IMR-90 (cell line): ENCODE results near the gene EEPD1. TPM values are rescaled to one million over a fixed set of nuclear protein-coding genes. Genes with fewer than 3 reads are reported as not detected.

ENCODE experiments used
- ATAC-seq: fragments of 200-7000 bp; cut with Tn5 transposase; 2 replicates; pipeline ENCODE4 v1.9.1; 2020; ENCODE audit warnings: low read depth, mild to moderate bottlenecking, moderate library complexity
- BruUV-seq: library from RNA; stranded (reverse); fragments of 400-500 nt; replicated peaks from 2 replicates; lab custom pipeline; 2021; lab: Mats Ljungman, UMichigan
- CTCF ChIA-PET: fragments of 300-600 bp; formaldehyde crosslinking; extraction: SDS; loops from one replicate; lab custom pipeline; 2021; ENCODE audit warnings: antibody characterized with exemption; lab: Yijun Ruan, JAX
- POLR2A ChIA-PET: fragments of 300-600 bp; sonication (Branson Sonifier 250); formaldehyde crosslinking; loops from one replicate; lab custom pipeline; 2022; ENCODE audit warnings: antibody characterized with exemption; ENCODE audit not compliant: unreplicated experiment; lab: Charles Lee
- DNase-seq: peaks from one replicate; pipeline ENCODE4 v3.0.0; 2013
- H2AFZ ChIP-seq: replicated peaks from 2 replicates; pipeline ENCODE3; 2013; ENCODE audit warnings: low read length, mild to moderate bottlenecking; ENCODE audit not compliant: poor library complexity
- H2AK5ac ChIP-seq: 2 replicates; pipeline ENCODE4 v1.6.1; 2013; ENCODE audit warnings: low read depth, low read length, inconsistent platforms
- H2AK9ac ChIP-seq: replicated peaks from 2 replicates; pipeline ENCODE3; 2013; ENCODE audit warnings: mild to moderate bottlenecking, low read depth, low read length, moderate library complexity; ENCODE audit not compliant: poor library complexity
- H2BK120ac ChIP-seq: 2 replicates; pipeline ENCODE4 v1.6.1; 2013; ENCODE audit warnings: low read depth, low read length, inconsistent platforms
- H2BK15ac ChIP-seq: 3 replicates; pipeline ENCODE4 v1.6.1; 2013; ENCODE audit warnings: low read depth, low read length, inconsistent platforms
- H2BK20ac ChIP-seq: 2 replicates; pipeline ENCODE4 v1.6.1; 2013; ENCODE audit warnings: low read depth, mild to moderate bottlenecking, inconsistent platforms, low read length, moderate library complexity
- H2BK5ac ChIP-seq: 2 replicates; pipeline ENCODE4 v1.6.1; 2013; ENCODE audit warnings: mild to moderate bottlenecking, low read depth, low read length, inconsistent platforms; ENCODE audit not compliant: poor library complexity, severe bottlenecking
- H3K14ac ChIP-seq: replicated peaks from 2 replicates; pipeline ENCODE4 v1.6.1; 2013; ENCODE audit warnings: low read depth, low read length, inconsistent platforms
- H3K18ac ChIP-seq: 2 replicates; pipeline ENCODE4 v1.6.1; 2013; ENCODE audit warnings: low read depth, low read length, control low read depth
- H3K23ac ChIP-seq: 2 replicates; pipeline ENCODE4 v1.6.1; 2013; ENCODE audit warnings: low read depth, low read length, inconsistent platforms
- H3K27ac ChIP-seq: 2 replicates; pipeline ENCODE4 v1.5.1; 2013; ENCODE audit warnings: mild to moderate bottlenecking, control low read depth, low read length; ENCODE audit not compliant: insufficient read depth
- H3K27me3 ChIP-seq: 2 replicates; pipeline ENCODE4 v1.6.1; 2013; ENCODE audit warnings: low read length; ENCODE audit not compliant: control insufficient read depth, insufficient read depth
- H3K36me3 ChIP-seq: 2 replicates; pipeline ENCODE4 v1.6.1; 2013; ENCODE audit warnings: low read length, mixed read lengths; ENCODE audit not compliant: control insufficient read depth, insufficient read depth
- H3K4ac ChIP-seq: 2 replicates; pipeline ENCODE4 v1.6.1; 2013; ENCODE audit warnings: low read depth, low read length, inconsistent platforms
- H3K4me1 ChIP-seq: 2 replicates; pipeline ENCODE4 v1.6.1; 2013; ENCODE audit warnings: low read length, mixed read lengths; ENCODE audit not compliant: control insufficient read depth, insufficient read depth
- H3K4me2 ChIP-seq: 2 replicates; pipeline ENCODE4 v1.6.1; 2013; ENCODE audit warnings: low read depth, mild to moderate bottlenecking, control low read depth, low read length, moderate library complexity
- H3K4me3 ChIP-seq: 2 replicates; pipeline ENCODE4 v1.5.1; 2013; ENCODE audit warnings: low read depth, mild to moderate bottlenecking, control low read depth, low read length, moderate library complexity; ENCODE audit not compliant: insufficient read depth
- H3K56ac ChIP-seq: 2 replicates; pipeline ENCODE4 v1.6.1; 2013; ENCODE audit warnings: low read length, inconsistent platforms; ENCODE audit not compliant: insufficient read depth; ENCODE audit errors: extremely low read depth
- H3K79me1 ChIP-seq, 2 experiments: 2 replicates each; pipeline ENCODE4 v1.6.1; 2013; ENCODE audit warnings: low read length in 2 of 2, inconsistent platforms in 1 of 2, low read depth in 1 of 2
- H3K9ac ChIP-seq: 2 replicates; pipeline ENCODE4 v1.6.1; 2013; ENCODE audit warnings: low read depth, low read length, control low read depth
- H3K9me1 ChIP-seq: 2 replicates; pipeline ENCODE4 v1.6.1; 2013; ENCODE audit warnings: low read length, inconsistent platforms; ENCODE audit not compliant: insufficient read depth
- H3K9me3 ChIP-seq: 2 replicates; pipeline ENCODE4 v1.6.1; 2013; ENCODE audit warnings: low read length; ENCODE audit not compliant: control insufficient read depth, insufficient read depth
- H4K20me1 ChIP-seq: 2 replicates; pipeline ENCODE4 v1.6.1; 2013; ENCODE audit warnings: low read length, inconsistent platforms; ENCODE audit not compliant: insufficient read depth
- H4K5ac ChIP-seq: 2 replicates; pipeline ENCODE4 v1.6.1; 2013; ENCODE audit warnings: mild to moderate bottlenecking, low read depth, low read length, control low read depth
- H4K8ac ChIP-seq, 2 experiments: 2 replicates each; pipeline ENCODE4 v1.6.1; 2013; ENCODE audit warnings: low read depth in 2 of 2, low read length in 2 of 2, control low read depth in 1 of 2, inconsistent platforms in 1 of 2
- H4K91ac ChIP-seq: 2 replicates; pipeline ENCODE4 v1.6.1; 2013; ENCODE audit warnings: low read depth, low read length, inconsistent platforms; ENCODE audit not compliant: insufficient read depth
- BHLHE40 ChIP-seq: fragments of 150-350 bp; IDR thresholded peaks from 2 replicates; pipeline ENCODE4 v1.6.1; 2016; ENCODE audit warnings: mild to moderate bottlenecking, low read depth, low read length
- CTCF ChIP-seq: conservative IDR thresholded peaks from 2 replicates; pipeline ENCODE4 v1.5.1; 2012; ENCODE audit warnings: mild to moderate bottlenecking, low read depth, low read length, improper control_type of control experiment
- ELK1 ChIP-seq: fragments of 150-350 bp; IDR thresholded peaks from 2 replicates; pipeline ENCODE4 v1.6.1; 2016; ENCODE audit warnings: low read depth, mild to moderate bottlenecking, low read length, moderate library complexity, borderline replicate concordance
- MXI1 ChIP-seq: IDR thresholded peaks from 2 replicates; pipeline ENCODE4 v1.6.1; 2012; ENCODE audit warnings: low read depth, mild to moderate bottlenecking, low read length, moderate library complexity, borderline replicate concordance
- POLR2A ChIP-seq: IDR thresholded peaks from 2 replicates; pipeline ENCODE4 v1.6.1; 2012; ENCODE audit warnings: mild to moderate bottlenecking, low read depth, low read length
- RAD21 ChIP-seq: IDR thresholded peaks from 2 replicates; pipeline ENCODE4 v1.6.1; 2012; ENCODE audit warnings: low read length, improper control_type of control experiment
- RCOR1 ChIP-seq: IDR thresholded peaks from 2 replicates; pipeline ENCODE4 v1.6.1; 2012; ENCODE audit warnings: mild to moderate bottlenecking, low read length, improper control_type of control experiment; ENCODE audit not compliant: insufficient replicate concordance
- RFX5 ChIP-seq: IDR thresholded peaks from 2 replicates; pipeline ENCODE4 v1.8.0; 2012; ENCODE audit warnings: low read depth, mild to moderate bottlenecking, low read length, moderate library complexity
- SMC3 ChIP-seq: fragments of 150-350 bp; IDR thresholded peaks from 2 replicates; pipeline ENCODE4 v1.6.1; 2016; ENCODE audit warnings: low read depth, mild to moderate bottlenecking, antibody characterized with exemption, low read length, moderate library complexity
- USF2 ChIP-seq: fragments of 150-350 bp; IDR thresholded peaks from 2 replicates; pipeline ENCODE4 v1.6.1; 2017; ENCODE audit warnings: mild to moderate bottlenecking, antibody characterized with exemption, low read length, low read depth
- WGBS, 2 experiments: methylation state at CpG; one replicate each; pipeline versions ENCODE4 v1.1.5 to v1.1.7; 2013; ENCODE audit warnings: missing lambda C conversion rate in 2 of 2; ENCODE audit not compliant: insufficient read length in 1 of 2; ENCODE audit errors: extremely low coverage in 2 of 2; 5-methylcytosine and 5-hydroxymethylcytosine counted together
- dilution Hi-C: fragments of 300-500 bp; cut with HindIII; formaldehyde crosslinking; loops from one replicate; pipeline ENCODE4 v1.14.3; 2018; ENCODE audit warnings: low sequenced_read_pairs; ENCODE audit not compliant: unreplicated experiment
- in situ Hi-C: fragments of 300-500 bp; cut with MboI; formaldehyde crosslinking; loops from 3 replicates; pipeline ENCODE4 v1.14.3; 2019; ENCODE audit warnings: low sequenced_read_pairs, inconsistent platforms, mixed read lengths
- intact Hi-C: fragments of 100-400 bp; cut with micrococcal nuclease; formaldehyde crosslinking; loops from 2 replicates; pipeline ENCODE4 v1.10.0; 2022
- polyA plus RNA-seq, 3 experiments: library from polyadenylated mRNA; depleted of rRNA; stranded (reverse); fragments of >200 nt; gene quantifications; 2 replicates each; pipeline ENCODE4 v1.2.3, GENCODE V29; 2012; ENCODE audit warnings: low replicate concordance in 1 of 3
- total RNA-seq: library from RNA; depleted of rRNA; stranded (reverse); fragments of >200 nt; gene quantifications from 2 replicates; pipeline ENCODE4 v1.2.3, GENCODE V29; 2012

The EEPD1 gene
- total and polyA plus RNA-seq, 2 of the 4 experiments (the other 2 are of a cell fraction) = 7.3 to 15.2 TPM

- TF ChIP-seq CTCF = no peak
- no peak for TF ChIP-seq SMC3
- TF ChIP-seq RAD21 = no peak
These were observed 145.1 kb downstream of the EEPD1 start (continued) for GRCh38 chr7:36298106-36298505.

- Histone ChIP-seq H2BK15ac (no peak overlapping the region), H2AFZ (no peak overlapping the region), H3K27me3 (no peaks in the 10 kb centered on the region), H3K79me1 (0 out of 4 replicates have a peak, but pooled peaks cover 0 to 4% of the 10 kb centered on the region in 2 experiments), H3K36me3 (peaks cover 26% of the 10 kb centered on the region), H3K9me1 (peaks cover 20% of the 10 kb centered on the region), H3K9ac (no peak overlapping the region), H3K4me2 (no peak overlapping the region), H2AK9ac (no peak overlapping the region), H2BK120ac (no peak overlapping the region), H3K27ac (no peak overlapping the region), H3K9me3 (no peaks in the 10 kb centered on the region), H3K23ac (no peak overlapping the region), H3K4me1 (peaks cover 23% of the 10 kb centered on the region), H4K20me1 (peaks cover 15% of the 10 kb centered on the region), H4K5ac (no peak overlapping the region), H3K4me3 (no peak overlapping the region), H3K56ac (no peak overlapping the region), H3K14ac (no peak overlapping the region), H2BK20ac (no peak overlapping the region), H2AK5ac (no peak overlapping the region), H2BK5ac (no peak overlapping the region), H4K8ac (no peak overlapping the region), H3K18ac (no peak overlapping the region), H3K4ac (no peak overlapping the region), H4K91ac (no peak overlapping the region)
- in situ Hi-C loops = no loop called here
- POLR2A ChIA-PET = no interaction called here
- CTCF ChIA-PET = no interaction called here
- intact Hi-C loops = no loop called here
- dilution Hi-C loops = no loop called here
- no TSS peak for BruUV-seq
- 100% methylated on average over 2 of the region's 17 CpGs; no CpG with 5 or more reads in 1 of the 2 experiments for WGBS, 2 experiments
- DNase-seq = no peak
- ATAC-seq = no peak
- no peak for TF ChIP-seq POLR2A
- TF ChIP-seq MXI1 = no peak
- TF ChIP-seq USF2 = no peak
- no peak for TF ChIP-seq CTCF
- TF ChIP-seq RFX5 = no peak
- no peak for TF ChIP-seq ELK1
- no peak for TF ChIP-seq RCOR1
- TF ChIP-seq BHLHE40 = no peak
- no peak for TF ChIP-seq SMC3
- no peak for TF ChIP-seq RAD21
These were observed 146.2 kb downstream of the EEPD1 start for GRCh38 chr7:36299223-36299774.
